Measurements from ENCODE around the gene EPHA4.

- no peak for TF ChIP-seq POLR2A (IDR thresholded peaks at IDR 0.05)
- TF ChIP-seq, protein P1, sequence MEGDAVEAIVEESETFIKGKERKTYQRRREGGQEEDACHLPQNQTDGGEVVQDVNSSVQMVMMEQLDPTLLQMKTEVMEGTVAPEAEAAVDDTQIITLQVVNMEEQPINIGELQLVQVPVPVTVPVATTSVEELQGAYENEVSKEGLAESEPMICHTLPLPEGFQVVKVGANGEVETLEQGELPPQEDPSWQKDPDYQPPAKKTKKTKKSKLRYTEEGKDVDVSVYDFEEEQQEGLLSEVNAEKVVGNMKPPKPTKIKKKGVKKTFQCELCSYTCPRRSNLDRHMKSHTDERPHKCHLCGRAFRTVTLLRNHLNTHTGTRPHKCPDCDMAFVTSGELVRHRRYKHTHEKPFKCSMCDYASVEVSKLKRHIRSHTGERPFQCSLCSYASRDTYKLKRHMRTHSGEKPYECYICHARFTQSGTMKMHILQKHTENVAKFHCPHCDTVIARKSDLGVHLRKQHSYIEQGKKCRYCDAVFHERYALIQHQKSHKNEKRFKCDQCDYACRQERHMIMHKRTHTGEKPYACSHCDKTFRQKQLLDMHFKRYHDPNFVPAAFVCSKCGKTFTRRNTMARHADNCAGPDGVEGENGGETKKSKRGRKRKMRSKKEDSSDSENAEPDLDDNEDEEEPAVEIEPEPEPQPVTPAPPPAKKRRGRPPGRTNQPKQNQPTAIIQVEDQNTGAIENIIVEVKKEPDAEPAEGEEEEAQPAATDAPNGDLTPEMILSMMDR (IDR thresholded peaks at IDR 0.05), result no peak
Observed at GRCh38 chr2:221588306-221588985, 16.3 kb upstream of the EPHA4 start.

Measured in Peyer's patch (tissue), 4 donors.